Measurements from ENCODE around the gene ZBTB8A.
"Not testable (repeated sequence)": the region's sequence is repeated elsewhere in the genome, so short reads cannot be mapped to it uniquely, and the experiment has no call there.

Gene ZBTB8A

GRCh38 chr1:32539584-32540571 lies 651 bp downstream of the ZBTB8A start:
- no peak for DNase-seq

GRCh38 chr1:32540605-32541004 lies 1.4 kb downstream of the ZBTB8A start:
- DNase-seq, result no peak

- no peak for DNase-seq
Observed at GRCh38 chr1:32541064-32541566, 1.9 kb downstream of the ZBTB8A start.

GRCh38 chr1:32546611-32547010 lies 7.4 kb downstream of the ZBTB8A start:
- no peak for DNase-seq

- DNase-seq, result no peak
Observed at GRCh38 chr1:32549616-32550015, 10.4 kb downstream of the ZBTB8A start.

GRCh38 chr1:32554288-32554687 lies 15.1 kb downstream of the ZBTB8A start:
- DNase-seq, result no peak

- DNase-seq, result not testable (repeated sequence)
Observed at GRCh38 chr1:32557035-32557434, 17.8 kb downstream of the ZBTB8A start.

- DNase-seq, result no peak
Observed at GRCh38 chr1:32557812-32558211, 18.6 kb downstream of the ZBTB8A start.

GRCh38 chr1:32568929-32569328 lies 29.7 kb downstream of the ZBTB8A start:
- no peak for DNase-seq

GRCh38 chr1:32580348-32581017 lies 41.3 kb downstream of the ZBTB8A start:
- DNase-seq, result no peak

- no peak for DNase-seq
Observed at GRCh38 chr1:32592943-32593342, 53.7 kb downstream of the ZBTB8A start.

GRCh38 chr1:32600034-32600433 lies 60.8 kb downstream of the ZBTB8A start:
- no peak for DNase-seq

- no peak for DNase-seq
Observed at GRCh38 chr1:32605711-32606424, 66.6 kb downstream of the ZBTB8A start.

GRCh38 chr1:32606565-32607371 lies 67.5 kb downstream of the ZBTB8A start:
- no peak for DNase-seq

GRCh38 chr1:32609180-32609579 lies 70.0 kb downstream of the ZBTB8A start:
- DNase-seq, result no peak

GRCh38 chr1:32611859-32612188 lies 72.6 kb downstream of the ZBTB8A start:
- peak; percentile 27 for DNase-seq

GRCh38 chr1:32612189-32612881 lies 73.1 kb downstream of the ZBTB8A start:
- peak; percentile 33 for DNase-seq

GRCh38 chr1:32613472-32613871 lies 74.2 kb downstream of the ZBTB8A start:
- DNase-seq, result no peak

GRCh38 chr1:32618673-32619221 lies 79.5 kb downstream of the ZBTB8A start:
- no peak for DNase-seq

GRCh38 chr1:32619701-32620485 lies 80.7 kb downstream of the ZBTB8A start:
- no peak for DNase-seq

GRCh38 chr1:32622205-32622604 lies 83.0 kb downstream of the ZBTB8A start:
- no peak for DNase-seq

Data from NCI-H2029 treated with DMSO at 0.1 percent for 48 hours (cell line).